Transverse colon (tissue), 4 donors: Measurements from ENCODE around the gene EPB41L5. TPM values are rescaled to one million over a fixed set of nuclear protein-coding genes. Genes with fewer than 3 reads are reported as not detected.

Experiments
- DNase-seq: peaks from one replicate; pipeline ENCODE4 v3.0.0-alpha.2; 2019
- H3K27ac ChIP-seq, 4 donors: fragments of 200-600 bp; sonication (generic); 2 replicates each; pipeline ENCODE4 v1.5.1; 2016 to 2018; ENCODE audit warnings: inconsistent platforms in 4 of 4
- H3K27me3 ChIP-seq: fragments of 200-600 bp; sonication (generic); 2 replicates; pipeline ENCODE4 v1.5.1; 2017; ENCODE audit warnings: inconsistent platforms
- H3K36me3 ChIP-seq, 4 donors: fragments of 200-600 bp; sonication (generic); 2 replicates each; pipeline ENCODE4 v1.5.1; 2017 to 2019; ENCODE audit warnings: inconsistent platforms in 4 of 4
- H3K4me1 ChIP-seq, 4 donors: fragments of 200-600 bp; sonication (generic); 2 replicates each; pipeline ENCODE4 v1.5.1; 2017 to 2020; ENCODE audit warnings: inconsistent platforms in 4 of 4
- H3K4me3 ChIP-seq, 4 donors: fragments of 200-600 bp; sonication (generic); 1 replicate in 1 of 4; 2 replicates in 3 of 4; pipeline versions ENCODE4 v1.5.1 to v1.6.1; 2017 to 2019; ENCODE audit warnings: inconsistent platforms in 4 of 4
- H3K9me3 ChIP-seq, 2 donors: fragments of 200-600 bp; sonication (generic); 2 replicates each; pipeline ENCODE4 v1.5.1; 2017 to 2019; ENCODE audit warnings: inconsistent platforms in 2 of 2
- EP300 ChIP-seq: sonication (generic); formaldehyde crosslinking; IDR thresholded peaks from one replicate; pipeline ENCODE4 v1.6.1; 2017; ENCODE audit warnings: antibody characterized with exemption, low read depth
- POLR2A ChIP-seq: fragments of 450-650 bp; IDR thresholded peaks from one replicate; pipeline ENCODE4 v1.6.1; 2016; ENCODE audit warnings: antibody characterized with exemption, mild to moderate bottlenecking, moderate library complexity
- POLR2AphosphoS5 ChIP-seq, 3 donors: sonication (generic); formaldehyde crosslinking; IDR thresholded peaks; one replicate each; pipeline ENCODE4 v1.6.1; 2016; ENCODE audit warnings: antibody characterized with exemption in 3 of 3
- WGBS, 2 donors: methylation state at CpG; one replicate each; pipeline ENCODE4 v1.1.5; 2018; ENCODE audit warnings: low coverage in 1 of 2; 5-methylcytosine and 5-hydroxymethylcytosine counted together
- in situ Hi-C, 4 donors: fragments of 200-750 bp; cut with MboI; loops; one replicate each; pipeline versions ENCODE4 v1.15.0 to v1.15.1; 2017; ENCODE audit warnings: low sequenced_read_pairs in 3 of 4, low pct_ligation_motif_present in 1 of 4, low pct_unique_long_range_greater_than_20kb in 1 of 4
- intact Hi-C: fragments of 100-400 bp; cut with DNase I; formaldehyde crosslinking; loops from one replicate; pipeline ENCODE4 v1.15.1; 2023; ENCODE audit warnings: low total_unique reads
- total RNA-seq, 4 donors: library from RNA; depleted of rRNA; stranded (reverse); fragments of >200 nt; gene quantifications; one replicate each; pipeline ENCODE4 v1.1.0, GENCODE V29; 2016
- TF ChIP-seq, protein P1 (sequence below), 5 experiments: fragments of 200-600 bp in 3 of 5; fragments of 450-650 bp in 2 of 5; sonication (generic) in 3 of 5; IDR thresholded peaks; 1 replicate in 2 of 5; 2 replicates in 3 of 5; pipeline ENCODE4 v1.5.1; 2016 to 2017; ENCODE audit warnings: antibody characterized with exemption in 5 of 5, inconsistent platforms in 3 of 5, mild to moderate bottlenecking in 2 of 5, moderate library complexity in 1 of 5

Gene EPB41L5
- total RNA-seq, 4 donors from 2014 or later = 11.1 to 36.5 (median 27.6) TPM

DNA sequence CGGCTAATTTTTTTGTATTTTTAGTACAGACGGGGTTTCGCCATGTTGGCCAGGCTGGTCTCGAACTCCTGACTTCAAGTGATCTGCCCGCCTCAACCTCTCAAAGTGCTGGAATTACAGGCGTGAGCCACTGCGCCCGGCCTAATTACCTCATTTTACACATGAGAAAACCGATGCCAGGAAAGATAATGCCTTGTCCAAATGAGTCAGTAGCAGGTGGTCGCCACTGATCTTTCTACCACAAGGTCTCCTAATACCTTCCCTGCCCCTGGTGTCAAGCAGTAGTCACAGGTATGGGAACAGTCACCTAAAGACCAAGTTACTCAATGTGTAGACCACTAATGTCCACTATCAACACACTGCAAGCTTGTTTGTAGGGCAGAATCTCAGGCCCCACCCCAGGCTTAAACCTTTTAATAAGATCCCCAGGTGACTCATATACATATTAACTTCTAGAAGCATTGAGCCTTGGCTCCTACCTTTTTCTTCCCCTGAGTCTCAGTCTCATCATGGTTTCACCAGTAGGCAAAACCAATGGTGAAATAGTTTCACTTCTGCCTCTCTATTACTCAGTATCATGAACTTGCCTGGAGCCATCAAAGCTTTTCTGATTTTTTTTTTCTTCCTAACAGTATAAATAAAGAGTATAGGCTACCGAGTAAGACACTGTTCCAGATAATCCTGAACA is 6.9 kb upstream of the EPB41L5 start:
- TF ChIP-seq EP300 = no peak
- no peak for TF ChIP-seq POLR2A
- no peak for TF ChIP-seq POLR2AphosphoS5 (IDR thresholded peaks at IDR 0.05)
- TF ChIP-seq, protein P1, sequence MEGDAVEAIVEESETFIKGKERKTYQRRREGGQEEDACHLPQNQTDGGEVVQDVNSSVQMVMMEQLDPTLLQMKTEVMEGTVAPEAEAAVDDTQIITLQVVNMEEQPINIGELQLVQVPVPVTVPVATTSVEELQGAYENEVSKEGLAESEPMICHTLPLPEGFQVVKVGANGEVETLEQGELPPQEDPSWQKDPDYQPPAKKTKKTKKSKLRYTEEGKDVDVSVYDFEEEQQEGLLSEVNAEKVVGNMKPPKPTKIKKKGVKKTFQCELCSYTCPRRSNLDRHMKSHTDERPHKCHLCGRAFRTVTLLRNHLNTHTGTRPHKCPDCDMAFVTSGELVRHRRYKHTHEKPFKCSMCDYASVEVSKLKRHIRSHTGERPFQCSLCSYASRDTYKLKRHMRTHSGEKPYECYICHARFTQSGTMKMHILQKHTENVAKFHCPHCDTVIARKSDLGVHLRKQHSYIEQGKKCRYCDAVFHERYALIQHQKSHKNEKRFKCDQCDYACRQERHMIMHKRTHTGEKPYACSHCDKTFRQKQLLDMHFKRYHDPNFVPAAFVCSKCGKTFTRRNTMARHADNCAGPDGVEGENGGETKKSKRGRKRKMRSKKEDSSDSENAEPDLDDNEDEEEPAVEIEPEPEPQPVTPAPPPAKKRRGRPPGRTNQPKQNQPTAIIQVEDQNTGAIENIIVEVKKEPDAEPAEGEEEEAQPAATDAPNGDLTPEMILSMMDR (IDR thresholded peaks at IDR 0.05) = no peak
- no peaks in the 10 kb centered on the region for H3K4me1 ChIP-seq
- in situ Hi-C loops = no loop called here
- intact Hi-C loops = no loop called here
- no peak for DNase-seq
- H3K27ac ChIP-seq = no peak overlapping the region
- WGBS, 2 donors = 87 to 100% methylated on average over 2 to 11 of the region's 11 CpGs
- no peaks in the 10 kb centered on the region for H3K9me3 ChIP-seq
- H3K4me3 ChIP-seq = no peak overlapping the region
- H3K36me3 ChIP-seq = no peaks in the 10 kb centered on the region
- no peaks in the 10 kb centered on the region for H3K27me3 ChIP-seq

DNA sequence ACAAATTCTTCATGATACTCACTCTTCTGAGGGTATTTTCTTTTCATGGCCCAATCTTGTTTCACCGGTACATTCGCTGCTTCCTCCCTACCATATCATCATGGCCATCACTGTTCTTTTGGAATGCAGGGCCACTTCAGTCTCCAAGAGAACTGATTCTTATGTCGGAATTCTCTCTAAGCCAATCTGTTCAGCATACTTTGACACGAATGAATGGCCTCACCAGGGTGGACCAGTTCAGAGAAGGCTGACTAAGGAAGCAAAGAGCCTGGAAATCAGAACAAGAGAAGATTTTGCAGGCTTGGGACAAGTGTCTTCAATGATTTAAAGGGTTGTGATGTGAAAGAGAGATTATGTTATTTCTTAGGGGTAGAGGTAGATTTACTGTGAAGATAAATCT is 5.0 kb upstream of the EPB41L5 start:
- TF ChIP-seq, protein P1 (IDR thresholded peaks at IDR 0.05) = no peak
- TF ChIP-seq POLR2A (no peak), EP300 (no peak), POLR2AphosphoS5 (IDR thresholded peaks at IDR 0.05) (no peak)
- Histone ChIP-seq H3K4me3 (no peak overlapping the region), H3K27ac (no peak overlapping the region), H3K36me3 (no peaks in the 10 kb centered on the region), H3K9me3 (no peaks in the 10 kb centered on the region), H3K4me1 (peaks cover 0 to 8% (median 8%) of the 10 kb centered on the region in 4 donors), H3K27me3 (no peaks in the 10 kb centered on the region)
- no peak for DNase-seq
- in situ Hi-C loops (no loop called here), intact Hi-C loops (no loop called here)
- whole genome bisulfite sequencing, 2 donors = 100% methylated on average over 3 to 4 of the region's 4 CpGs

DNA sequence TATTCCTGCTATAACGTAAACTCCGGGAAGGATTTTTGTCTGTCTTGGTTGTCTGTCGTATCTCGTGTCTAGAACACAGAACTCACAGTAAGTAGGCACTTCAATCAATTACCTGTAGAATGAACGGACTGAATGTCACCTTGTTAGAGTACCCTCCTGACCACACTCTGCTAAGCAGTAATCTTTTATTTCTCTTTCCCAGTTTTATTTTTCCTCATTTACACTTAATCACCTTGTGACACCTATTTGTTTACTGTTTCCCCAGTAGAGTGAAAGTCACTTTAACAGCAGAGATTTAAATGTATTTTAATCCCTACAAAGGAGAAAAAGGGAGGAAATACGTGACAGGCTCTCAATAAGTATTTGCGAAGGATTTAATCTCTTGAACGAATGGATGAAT is 514 bp upstream of the EPB41L5 start:
- DNase-seq = no peak
- Histone ChIP-seq H3K4me3 (peak overlapping the region; percentile 92 to 95 (median 94)), H3K27me3 (no peaks in the 10 kb centered on the region), H3K4me1 (peaks cover 0 to 19% (median 14%) of the 10 kb centered on the region in 4 donors), H3K27ac (peak overlapping the region; percentile 89 to 97 (median 92)), H3K36me3 (no peaks in the 10 kb centered on the region), H3K9me3 (no peaks in the 10 kb centered on the region)
- intact Hi-C loops (no loop called here), in situ Hi-C loops (no loop called here)
- WGBS, 2 donors = 16 to 25% methylated on average over 5 to 8 of the region's 8 CpGs
- TF ChIP-seq EP300 = no peak
- TF ChIP-seq, protein P1 (IDR thresholded peaks at IDR 0.05) = no peak
- no peak for TF ChIP-seq POLR2A
- TF ChIP-seq POLR2AphosphoS5 (IDR thresholded peaks at IDR 0.05) = no peak

DNA sequence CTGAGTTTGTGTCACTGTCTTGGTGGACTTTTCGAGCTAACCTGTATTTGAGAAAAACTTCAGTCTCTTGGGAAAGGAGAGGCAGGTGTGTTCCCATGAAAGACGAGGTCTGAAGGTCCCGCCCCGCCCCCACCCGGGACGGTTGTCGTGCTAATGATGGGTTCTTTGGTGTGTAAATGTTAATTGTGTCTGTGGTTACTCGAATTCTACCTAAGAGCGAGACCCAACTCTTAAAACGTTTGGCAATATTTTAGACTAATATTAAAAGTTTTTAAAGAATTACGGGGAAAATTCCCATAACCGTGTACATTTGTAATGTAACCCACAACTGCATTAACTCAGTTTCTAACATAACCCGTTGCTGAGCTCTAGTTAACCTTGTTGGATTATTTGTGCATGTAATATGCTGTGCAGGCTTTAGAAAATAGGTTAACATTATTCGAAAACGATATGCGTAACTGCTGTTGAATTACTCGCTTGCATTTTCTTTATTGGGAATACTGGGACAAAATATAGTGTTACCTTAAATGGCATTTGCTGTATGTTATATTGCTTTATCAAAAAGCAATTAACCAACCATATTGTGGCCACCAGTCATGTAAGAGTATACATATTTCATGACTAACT is 833 bp downstream of the EPB41L5 start:
- 20 to 36% methylated on average over 10 to 17 of the region's 17 CpGs for WGBS, 2 donors

More for the DNA sequence above, 833 bp downstream of the EPB41L5 start:
- no peaks in the 10 kb centered on the region for H3K36me3 ChIP-seq
- no peak for TF ChIP-seq POLR2A
- TF ChIP-seq, protein P1 (IDR thresholded peaks at IDR 0.05) = no peak
- no peak for TF ChIP-seq EP300
- TF ChIP-seq POLR2AphosphoS5 (IDR thresholded peaks at IDR 0.05) = no peak
- H3K4me1 ChIP-seq = peaks cover 0 to 19% (median 14%) of the 10 kb centered on the region in 4 donors
- intact Hi-C loops (no loop called here), in situ Hi-C loops (no loop called here)
- no peaks in the 10 kb centered on the region for H3K9me3 ChIP-seq
- H3K4me3 ChIP-seq = peak overlapping the region; percentile 92 to 95 (median 94)
- H3K27ac ChIP-seq = peak overlapping the region; percentile 89 to 97 (median 92)
- peak; percentile 44 for DNase-seq
- no peaks in the 10 kb centered on the region for H3K27me3 ChIP-seq
